Spleen (tissue), 11 donors: ENCODE measurements around the gene IPMK. TPM values are rescaled to one million over a fixed set of nuclear protein-coding genes. Genes with fewer than 3 reads are reported as not detected.

Experiments
- DNase-seq: peaks from one replicate; pipeline ENCODE4 v3.0.0-alpha.2; 2020
- H3K27ac ChIP-seq, 8 donors: fragments of 200-600 bp; sonication (generic) in 7 of 8; 1 replicate in 4 of 8; 2 replicates in 4 of 8; pipeline versions ENCODE4 v1.5.0 to v1.8.0; 2016 to 2021; ENCODE audit warnings: inconsistent platforms in 4 of 8, mild to moderate bottlenecking in 4 of 8, moderate library complexity in 1 of 8
- H3K27me3 ChIP-seq, 7 donors: fragments of 200-600 bp; sonication (generic) in 6 of 7; replicated peaks in 1 of 7; 1 replicate in 4 of 7; 2 replicates in 3 of 7; pipeline versions ENCODE4 v1.5.0 to v1.8.0; 2016 to 2021; ENCODE audit warnings: inconsistent platforms in 3 of 7, mild to moderate bottlenecking in 1 of 7
- H3K36me3 ChIP-seq, 6 donors: fragments of 200-600 bp; sonication (generic) in 5 of 6; 1 replicate in 4 of 6; 2 replicates in 2 of 6; pipeline versions ENCODE4 v1.5.0 to v1.8.0; 2016 to 2021; ENCODE audit warnings: inconsistent platforms in 2 of 6
- H3K4me1 ChIP-seq, 6 donors: fragments of 200-600 bp; sonication (generic) in 5 of 6; 1 replicate in 3 of 6; 2 replicates in 3 of 6; pipeline versions ENCODE4 v1.5.0 to v1.8.0; 2016 to 2021; ENCODE audit warnings: inconsistent platforms in 3 of 6
- H3K4me3 ChIP-seq, 8 donors: fragments of 200-600 bp; sonication (generic) in 7 of 8; 1 replicate in 4 of 8; 2 replicates in 4 of 8; pipeline versions ENCODE4 v1.5.0 to v1.8.0; 2016 to 2021; ENCODE audit warnings: inconsistent platforms in 4 of 8, mild to moderate bottlenecking in 4 of 8, moderate library complexity in 2 of 8
- H3K9me3 ChIP-seq, 8 donors: fragments of 200-600 bp; sonication (generic) in 7 of 8; 1 replicate in 4 of 8; 2 replicates in 4 of 8; pipeline versions ENCODE4 v1.5.0 to v1.8.0; 2016 to 2021; ENCODE audit warnings: inconsistent platforms in 4 of 8
- CTCF ChIP-seq, 11 experiments: fragments of 200-600 bp in 7 of 11; fragments of 450-650 bp in 4 of 11; sonication (generic) in 4 of 11; IDR thresholded peaks in 8 of 11; conservative IDR thresholded peaks in 3 of 11; 1 replicate in 7 of 11; 2 replicates in 4 of 11; pipeline versions ENCODE4 v1.4.0 to v1.8.0; 2016 to 2021; ENCODE audit warnings: antibody characterized with exemption in 11 of 11, inconsistent platforms in 4 of 11, mild to moderate bottlenecking in 1 of 11
- POLR2A ChIP-seq, 3 donors: fragments of 450-650 bp; IDR thresholded peaks; one replicate each; pipeline ENCODE4 v1.5.1; 2017; ENCODE audit warnings: antibody characterized with exemption in 3 of 3, mild to moderate bottlenecking in 1 of 3
- POLR2AphosphoS5 ChIP-seq, 3 donors: sonication (generic); formaldehyde crosslinking; IDR thresholded peaks; one replicate each; pipeline ENCODE4 v1.5.1; 2017; ENCODE audit warnings: antibody characterized with exemption in 3 of 3
- WGBS, 5 donors: extraction: QIAGEN DNeasy Blood & Tissue Kit in 3 of 5; methylation state at CpG; one replicate each; pipeline versions ENCODE4 v1.1.5 to v1.1.7; 2013 to 2018; 5-methylcytosine and 5-hydroxymethylcytosine counted together
- intact Hi-C: fragments of 100-400 bp; cut with DNase I; formaldehyde crosslinking; loops from one replicate; pipeline ENCODE4 v1.15.0; 2023; ENCODE audit warnings: low total_unique reads
- polyA plus RNA-seq, 3 donors: library from polyadenylated mRNA; stranded (reverse); fragments of 200-250 nt; gene quantifications; one replicate each; pipeline ENCODE4 v1.2.1, GENCODE V29; 2013
- total RNA-seq, 7 donors: library from RNA; depleted of rRNA in 3 of 7; stranded (reverse); fragments of >200 nt in 3 of 7; fragmentation: NEBNext Ultra II Directional in 4 of 7; extraction: Animal tissue kit (Norgen Biotek cat#: 25700) in 4 of 7; gene quantifications; one replicate each; pipeline versions ENCODE4 v1.1.0 to v1.2.1, GENCODE V29; 2016 to 2021
- donor health status: healthy with polysubstance abuse.
- donor health status: DM: no; HTN: no; CAD: no; lungs with moderate emphysema.
- donor health status: DM: no; HTN: no; CAD: no.
- donor health status: Bipolar disorder and iron deficiency.
- donor health status: healthy.
- donor health status: DM: no; HTN: no; CAD: no.
- donor health status: DM: yes; HTN: yes; CAD: no.

IPMK gene
- total and polyA plus RNA-seq, 10 donors, result 2.9 to 17.2 (median 13.3) TPM

- no peak for DNase-seq
- intact Hi-C loops, result no loop called here
- Histone ChIP-seq H3K4me1 (no peaks in the 10 kb centered on the region), H3K9me3 (no peaks in the 10 kb centered on the region), H3K27ac (no peak overlapping the region), H3K36me3 (no peaks in the 10 kb centered on the region), H3K4me3 (no peak overlapping the region), H3K27me3 (no peaks in the 10 kb centered on the region)
- TF ChIP-seq POLR2AphosphoS5 (IDR thresholded peaks at IDR 0.05) (no peak), POLR2A (IDR thresholded peaks at IDR 0.05) (no peak), CTCF (IDR thresholded peaks at IDR 0.05 in 8 of 11, conservative IDR thresholded peaks at IDR 0.05 in 3 of 11) (no peak)
- 87 to 97% (median 93%) methylated on average over 5 of the region's 5 CpGs for WGBS, 5 donors
Observed at GRCh38 chr10:58174831-58175230, 92.9 kb downstream of the IPMK start.

GRCh38 chr10:58173391-58173790, 94.3 kb downstream of the IPMK start:
- H3K36me3 ChIP-seq, result no peaks in the 10 kb centered on the region
- no peak overlapping the region for H3K27ac ChIP-seq
- TF ChIP-seq CTCF (IDR thresholded peaks at IDR 0.05 in 8 of 11, conservative IDR thresholded peaks at IDR 0.05 in 3 of 11) (no peak), POLR2A (IDR thresholded peaks at IDR 0.05) (no peak), POLR2AphosphoS5 (IDR thresholded peaks at IDR 0.05) (no peak)
- H3K4me1 ChIP-seq, result no peaks in the 10 kb centered on the region
- no peak overlapping the region for H3K4me3 ChIP-seq
- WGBS, 5 donors, result 43 to 56% (median 53%) methylated on average over 2 of the region's 2 CpGs
- no peak for DNase-seq
- no peaks in the 10 kb centered on the region for H3K27me3 ChIP-seq
- H3K9me3 ChIP-seq, result no peaks in the 10 kb centered on the region
- intact Hi-C loops, result no loop called here

- intact Hi-C loops, result no loop called here
- no peak for DNase-seq
- no peaks in the 10 kb centered on the region for H3K9me3 ChIP-seq
- H3K36me3 ChIP-seq, result no peaks in the 10 kb centered on the region
- no peaks in the 10 kb centered on the region for H3K27me3 ChIP-seq
- TF ChIP-seq POLR2AphosphoS5 (IDR thresholded peaks at IDR 0.05) (no peak), CTCF (IDR thresholded peaks at IDR 0.05 in 8 of 11, conservative IDR thresholded peaks at IDR 0.05 in 3 of 11) (no peak), POLR2A (IDR thresholded peaks at IDR 0.05) (no peak)
- WGBS, 5 donors, result 76 to 97% (median 94%) methylated on average over 1 of the region's 1 CpG
- no peak overlapping the region for H3K4me3 ChIP-seq
- no peak overlapping the region for H3K27ac ChIP-seq
- no peaks in the 10 kb centered on the region for H3K4me1 ChIP-seq
Observed at GRCh38 chr10:58171146-58171545, 96.5 kb downstream of the IPMK start.

- intact Hi-C loops, result no loop called here
- TF ChIP-seq POLR2A (IDR thresholded peaks at IDR 0.05) (no peak), POLR2AphosphoS5 (IDR thresholded peaks at IDR 0.05) (no peak), CTCF (IDR thresholded peaks at IDR 0.05 in 8 of 11, conservative IDR thresholded peaks at IDR 0.05 in 3 of 11) (no peak)
Observed at GRCh38 chr10:58164517-58164916, 103.2 kb downstream of the IPMK start.

More at GRCh38 chr10:58164517-58164916, 103.2 kb downstream of the IPMK start:
- no peak for DNase-seq
- H3K36me3 ChIP-seq, result no peaks in the 10 kb centered on the region
- no peaks in the 10 kb centered on the region for H3K9me3 ChIP-seq
- peaks cover 0 to 9% (median 0%) of the 10 kb centered on the region in 7 donors for H3K27me3 ChIP-seq
- H3K27ac ChIP-seq, result no peak overlapping the region
- no peak overlapping the region for H3K4me3 ChIP-seq
- 73 to 88% (median 75%) methylated on average over 4 of the region's 4 CpGs for WGBS, 5 donors
- H3K4me1 ChIP-seq, result no peaks in the 10 kb centered on the region
